Epithelial cell of proximal tubule (primary cell): ENCODE results near the gene FRRS1. TPM values are rescaled to one million over a fixed set of nuclear protein-coding genes. Genes with fewer than 3 reads are reported as not detected.

Experiments
- DNase-seq: peaks from one replicate; pipeline ENCODE4 v3.0.0-alpha.2; 2011; ENCODE audit warnings: low read depth
- H3K4me3 ChIP-seq: 2 replicates; pipeline ENCODE4 v1.5.1; 2011; ENCODE audit warnings: low read depth, mild to moderate bottlenecking, low read length
- CTCF ChIP-seq: conservative IDR thresholded peaks from 2 replicates; pipeline ENCODE4 v1.5.1; 2012; ENCODE audit warnings: low read depth, mild to moderate bottlenecking, low read length
- total RNA-seq: library from RNA; depleted of rRNA; stranded (reverse); fragments of >200 nt; gene quantifications from 2 replicates; pipeline ENCODE4 v1.2.3, GENCODE V29; 2015

Gene FRRS1
- total RNA-seq, 1 donor from 2014 or later: 3.3 TPM

DNA sequence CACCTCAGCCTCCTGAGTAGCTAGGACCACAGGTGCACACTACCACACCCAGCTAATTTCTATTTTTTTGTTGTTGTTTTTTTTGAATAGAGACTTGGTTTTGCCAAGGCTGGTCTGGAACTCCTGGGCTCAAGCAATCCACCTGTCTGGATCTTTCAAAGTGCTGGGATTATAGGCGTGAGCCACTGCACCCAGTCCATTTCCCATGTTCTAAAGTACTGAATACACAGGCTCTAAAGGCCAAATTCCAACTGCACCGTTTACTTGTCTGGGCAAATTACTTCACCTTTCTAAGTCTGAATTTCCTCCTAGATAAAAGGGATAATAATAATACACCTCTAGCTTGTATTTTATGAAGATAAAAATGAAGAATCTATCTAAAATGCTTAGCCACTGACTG, 39.6 kb downstream of the FRRS1 start:
- no peak for TF ChIP-seq CTCF
- no peak for DNase-seq
- H3K4me3 ChIP-seq: no peak overlapping the region

- no peak overlapping the region for H3K4me3 ChIP-seq
- DNase-seq: no peak
- no peak for TF ChIP-seq CTCF
Observed at GRCh38 chr1:99726407-99726806, 40.0 kb downstream of the FRRS1 start.

- H3K4me3 ChIP-seq: no peak overlapping the region
- no peak for TF ChIP-seq CTCF
- DNase-seq: no peak
Observed at GRCh38 chr1:99725996-99726395, 40.4 kb downstream of the FRRS1 start.

DNA sequence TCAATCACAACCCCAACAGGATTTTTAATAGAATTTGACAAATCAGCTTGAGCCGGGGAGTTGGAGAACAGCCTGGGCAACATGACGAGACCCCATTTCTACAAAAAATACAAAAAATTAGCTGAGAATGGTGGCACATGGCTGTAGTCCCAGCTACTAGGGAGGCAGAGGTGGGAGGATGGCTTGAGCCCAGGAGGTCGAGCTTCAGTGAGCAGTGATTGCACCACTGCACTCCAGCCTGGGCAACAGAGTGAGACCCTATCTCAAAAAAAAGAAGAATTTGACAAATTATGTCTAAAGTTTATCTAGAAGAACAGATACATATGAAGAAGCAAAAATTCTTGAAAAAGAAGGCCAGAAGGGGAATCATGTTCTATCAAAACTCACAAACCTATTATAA, 43.2 kb downstream of the FRRS1 start:
- DNase-seq: no peak
- no peak for TF ChIP-seq CTCF
- no peak overlapping the region for H3K4me3 ChIP-seq

- no peak for DNase-seq
- H3K4me3 ChIP-seq: no peak overlapping the region
- no peak for TF ChIP-seq CTCF
Observed at GRCh38 chr1:99717005-99717404, 49.4 kb downstream of the FRRS1 start.

DNA sequence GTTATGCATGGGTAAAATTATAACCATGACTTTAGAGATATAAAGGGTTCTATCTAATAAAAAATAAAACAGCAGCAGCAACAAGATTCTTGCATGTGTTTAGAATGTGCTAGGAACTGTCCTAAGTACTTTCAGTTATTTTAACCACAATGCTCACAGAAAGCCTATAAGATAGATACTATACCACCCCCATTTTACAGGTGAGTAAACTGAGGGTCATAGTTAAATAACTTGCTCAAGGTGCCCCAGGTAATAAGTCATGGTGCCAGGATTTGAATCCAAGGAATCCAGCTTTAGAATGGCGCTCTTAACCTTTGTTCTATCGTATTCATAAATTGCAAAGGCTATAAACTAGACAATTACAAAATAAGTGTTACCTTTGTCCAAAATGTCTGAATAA, 53.4 kb downstream of the FRRS1 start:
- H3K4me3 ChIP-seq: no peak overlapping the region
- DNase-seq: no peak
- TF ChIP-seq CTCF: no peak

- TF ChIP-seq CTCF: no peak
- no peak for DNase-seq
- H3K4me3 ChIP-seq: no peak overlapping the region
Observed at GRCh38 chr1:99710994-99711393, 55.4 kb downstream of the FRRS1 start.
